Stimulated activated CD4-positive, alpha-beta T cell treated with anti-CD3 and anti-CD28 coated beads, Interleukin-15, amount 100 ng/mL, for 24 hours (primary cell): Measurements from ENCODE around the gene PIK3R1.
A peak's percentile ranks its signal among the peaks of the same experiment; 100 is the strongest.

Experiments
- DNase-seq: peaks from one replicate; pipeline ENCODE4 v3.0.0-alpha.2; 2020

The PIK3R1 gene

DNA sequence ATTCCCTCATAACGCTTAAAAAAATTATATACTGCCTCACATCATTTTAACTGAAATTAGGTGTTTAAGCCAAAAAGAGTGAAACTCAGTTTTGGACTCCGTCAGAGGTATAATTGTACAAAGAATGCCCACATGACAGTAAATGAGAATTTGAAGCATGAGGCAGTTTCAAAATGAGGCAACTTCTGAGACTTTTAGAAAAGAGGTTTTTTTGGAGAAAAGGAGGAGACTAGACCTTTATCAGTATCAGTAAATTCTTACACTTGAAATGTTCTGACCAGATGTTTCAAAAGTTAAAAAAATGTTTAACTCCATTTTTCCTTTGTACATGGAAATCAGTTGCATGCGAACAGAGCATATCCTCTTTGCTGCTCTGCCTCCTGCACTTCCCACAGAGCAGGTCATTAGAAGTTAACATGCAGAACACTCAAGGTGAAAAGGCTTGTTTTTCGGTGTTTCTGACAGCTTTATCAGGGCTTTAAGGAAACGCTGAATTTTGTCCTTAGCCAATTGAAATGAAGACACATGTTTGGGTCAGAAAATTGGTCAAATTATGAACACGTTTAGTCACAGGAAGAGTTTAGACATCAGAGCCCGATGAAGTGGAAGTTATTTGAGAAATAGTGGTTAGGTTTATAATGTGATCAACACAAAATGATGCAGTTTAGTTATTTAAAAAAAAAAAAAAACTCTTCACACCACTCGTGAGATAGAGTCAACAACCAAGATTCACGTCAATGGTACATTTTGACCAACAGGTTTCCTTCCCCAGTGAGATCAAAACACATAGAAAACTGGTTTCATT lies 59.5 kb downstream of the PIK3R1 start:
- no peak for DNase-seq

GRCh38 chr5:68276740-68277139 lies 61.2 kb downstream of the PIK3R1 start:
- no peak for DNase-seq

DNA sequence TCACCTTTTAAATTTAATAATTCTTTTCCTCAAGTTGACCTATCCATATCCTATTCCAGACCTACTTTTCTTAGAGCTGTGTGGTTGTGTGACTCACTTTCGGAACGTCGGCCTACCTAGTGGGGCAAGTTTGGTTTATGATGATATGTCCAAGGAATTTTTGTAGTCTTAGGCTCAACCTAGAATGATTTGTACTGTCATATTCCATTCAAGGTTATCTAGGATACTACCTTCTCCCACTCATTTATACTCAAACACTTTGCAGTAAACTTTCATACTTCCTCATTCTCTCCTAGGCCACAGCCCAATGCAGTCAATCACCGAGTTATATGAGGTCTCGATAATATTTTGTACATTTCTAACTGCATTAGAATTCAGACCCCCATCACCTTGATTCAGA lies 61.9 kb downstream of the PIK3R1 start:
- DNase-seq: no peak

DNA sequence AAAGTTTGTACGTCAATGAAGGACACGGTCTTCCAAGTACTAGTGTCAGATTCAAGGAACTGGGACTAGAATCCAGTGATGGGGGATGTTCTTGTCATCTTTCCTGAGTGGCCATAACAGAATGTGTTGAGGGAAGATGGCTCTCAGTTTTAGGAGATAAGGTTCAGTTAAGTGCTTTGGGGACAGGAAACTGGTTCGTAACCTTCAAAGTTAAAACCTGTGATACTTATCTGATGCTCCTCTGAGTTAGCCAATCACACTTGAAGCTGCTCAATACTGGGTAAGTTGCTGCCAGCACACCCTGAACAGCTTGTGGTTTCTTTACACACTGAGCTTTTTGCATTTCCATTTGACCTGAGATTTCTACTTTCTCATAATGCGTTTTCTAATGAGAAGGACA lies 64.4 kb downstream of the PIK3R1 start:
- peak; percentile 40 for DNase-seq

DNA sequence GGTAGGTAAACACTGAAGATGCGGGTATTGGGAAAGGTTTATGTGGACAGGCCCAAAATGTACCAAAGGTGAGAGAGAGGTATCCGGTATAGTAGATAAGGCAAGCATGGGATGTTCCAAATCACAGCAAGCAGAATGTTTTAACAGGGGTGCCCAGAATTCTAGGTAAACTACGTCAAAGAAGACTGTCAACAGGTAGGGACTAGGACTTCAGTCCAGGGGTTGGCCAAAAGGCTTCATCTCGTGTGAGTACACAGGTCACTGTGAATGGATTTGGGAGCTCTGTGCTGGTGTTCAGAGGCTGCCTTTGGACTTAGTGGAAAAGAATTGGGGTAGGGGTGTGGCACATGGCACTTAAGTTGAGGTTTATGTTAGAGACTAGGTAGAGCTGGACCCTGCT lies 66.4 kb downstream of the PIK3R1 start:
- DNase-seq: no peak

DNA sequence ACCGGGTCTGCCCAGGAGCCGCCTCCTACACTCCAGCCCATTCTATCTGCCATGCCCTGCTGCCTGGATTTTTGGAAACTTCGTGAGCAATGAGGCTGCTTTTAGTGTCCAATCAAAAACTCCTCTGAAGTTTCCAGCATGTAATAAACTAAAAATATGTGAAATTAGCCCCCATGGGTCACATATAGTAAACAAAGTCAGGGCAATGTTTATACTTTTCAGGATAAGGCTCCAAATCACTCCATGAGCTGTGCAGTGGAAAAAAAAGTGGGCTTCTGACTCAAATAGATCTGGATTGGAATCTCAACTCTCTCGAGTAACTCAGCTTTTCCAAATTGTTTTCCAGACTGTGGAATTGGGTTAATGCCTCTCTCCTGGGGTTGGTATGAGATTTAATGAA lies 68.2 kb downstream of the PIK3R1 start:
- no peak for DNase-seq

DNA sequence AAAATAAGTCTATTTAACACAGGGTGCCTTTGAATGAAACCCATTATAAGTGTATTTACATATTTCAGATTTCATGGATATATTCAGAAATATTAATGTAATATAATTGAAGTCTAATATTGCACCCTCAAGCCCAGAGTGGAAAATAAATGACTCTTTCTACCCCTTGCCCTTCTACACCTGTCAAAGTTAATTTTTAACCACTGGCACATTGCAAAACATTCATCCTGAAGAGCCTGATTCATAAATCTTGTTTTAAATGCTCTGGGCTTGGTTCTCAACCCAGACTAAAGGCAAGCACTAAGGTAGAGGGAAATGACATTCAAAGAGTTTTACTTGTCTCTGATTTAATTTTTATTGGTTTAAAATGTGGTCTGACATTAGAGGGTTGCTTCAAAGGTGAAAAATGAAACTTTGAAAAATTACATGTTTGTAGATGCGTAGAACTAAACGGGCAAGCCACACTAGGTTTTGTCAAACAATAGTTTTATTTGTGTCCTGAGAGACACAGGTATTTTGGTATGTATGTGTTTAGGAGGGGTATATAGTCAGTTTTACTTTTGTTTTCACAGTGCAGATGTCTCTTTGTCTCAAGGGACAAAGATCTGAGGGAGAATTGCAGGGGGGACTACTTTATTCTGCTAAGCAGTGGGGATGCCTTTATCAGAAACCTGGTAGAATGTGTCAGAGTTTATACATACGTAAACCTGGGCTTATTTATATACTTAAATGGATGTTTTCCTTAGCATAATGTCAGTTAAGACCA lies 69.7 kb downstream of the PIK3R1 start:
- no peak for DNase-seq

- no peak for DNase-seq
Observed at GRCh38 chr5:68285851-68286611, 70.5 kb downstream of the PIK3R1 start.

DNA sequence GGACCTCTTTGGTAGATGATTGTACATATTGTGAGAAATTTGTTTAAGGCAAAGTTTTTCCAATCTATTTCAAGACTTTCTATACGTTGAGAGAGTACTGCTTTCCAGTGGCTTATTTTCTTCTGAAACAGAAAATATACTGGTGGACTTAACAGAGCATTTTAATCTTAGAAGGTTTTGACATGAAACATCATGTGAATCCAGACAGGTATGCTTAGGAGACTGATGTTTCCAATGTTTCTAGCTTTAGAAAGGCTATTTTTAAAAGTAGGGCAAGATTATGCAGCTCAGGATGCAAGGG lies 71.0 kb downstream of the PIK3R1 start:
- no peak for DNase-seq

DNA sequence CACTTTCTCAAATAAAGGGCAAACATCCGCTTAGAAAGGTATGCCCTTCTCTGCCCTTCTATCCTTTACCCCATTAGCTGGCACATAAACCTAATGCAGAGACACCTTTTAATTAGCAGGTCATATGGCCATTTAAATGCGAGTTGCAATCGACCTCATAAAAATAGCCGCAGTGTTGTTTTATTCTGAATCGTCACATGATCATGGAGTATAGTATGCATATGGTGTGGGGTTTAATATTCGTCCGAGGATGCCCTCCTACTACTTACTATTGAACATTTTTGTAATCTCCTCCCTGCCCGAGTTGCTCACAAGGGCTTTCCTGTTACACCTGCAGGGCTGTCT lies 72.0 kb downstream of the PIK3R1 start:
- DNase-seq: no peak

DNA sequence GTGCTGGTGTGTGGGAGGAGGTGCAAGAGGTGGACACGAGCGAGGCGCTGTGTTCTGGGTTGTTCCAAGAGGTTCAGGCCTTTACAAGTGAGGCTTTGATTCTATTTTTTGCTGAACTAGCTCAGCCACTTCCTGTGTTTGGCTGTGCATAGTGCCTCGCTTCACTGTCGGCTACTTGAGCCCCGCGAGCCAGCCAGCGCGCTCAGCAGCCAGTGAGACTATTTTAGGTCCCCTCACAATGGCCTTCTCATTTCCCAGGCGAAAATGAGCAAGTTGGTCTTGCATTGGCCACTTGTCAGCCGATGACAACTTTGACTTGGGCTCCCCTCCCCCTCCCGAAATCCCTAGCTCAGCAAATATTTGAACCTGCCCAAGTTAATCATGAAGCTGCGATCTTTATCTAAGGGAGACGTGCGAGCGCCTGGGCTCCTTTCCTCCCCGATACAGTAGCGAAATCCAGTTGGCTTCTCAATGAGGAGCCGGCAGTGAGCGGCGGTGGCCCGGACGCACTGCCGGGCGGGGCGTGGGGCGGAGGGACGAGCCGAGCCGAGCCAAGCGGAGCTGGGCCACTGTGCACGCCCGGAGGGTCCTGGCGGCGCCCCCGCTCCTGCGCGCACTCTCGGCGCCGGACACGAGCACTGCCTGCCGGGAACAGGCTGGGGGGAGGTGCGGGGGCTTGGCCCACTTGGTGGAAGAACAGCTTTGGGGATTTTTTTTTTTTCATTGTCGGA lies 72.6 kb downstream of the PIK3R1 start:
- DNase-seq: peak; percentile 56

DNA sequence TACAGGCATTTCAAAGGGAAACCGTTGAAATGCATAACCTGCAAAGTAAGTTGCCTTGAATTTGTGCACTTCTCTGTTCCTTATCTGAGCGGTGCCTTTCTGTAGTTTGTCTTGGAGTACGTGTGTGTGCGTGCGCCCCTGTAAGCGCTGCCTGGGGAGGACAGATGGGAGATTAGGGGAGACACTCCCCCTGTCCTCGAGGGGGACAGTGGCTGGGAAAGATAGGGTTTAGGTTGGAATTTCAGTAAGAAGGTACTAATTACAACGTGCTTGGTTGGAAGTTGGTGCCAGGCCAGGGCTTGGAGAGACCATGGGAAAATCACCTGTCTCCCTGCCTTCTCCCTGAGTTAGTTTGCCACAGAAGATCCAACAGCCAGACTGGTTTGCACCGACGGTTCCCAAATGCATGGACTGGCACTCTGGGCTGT lies 73.2 kb downstream of the PIK3R1 start:
- no peak for DNase-seq

DNA sequence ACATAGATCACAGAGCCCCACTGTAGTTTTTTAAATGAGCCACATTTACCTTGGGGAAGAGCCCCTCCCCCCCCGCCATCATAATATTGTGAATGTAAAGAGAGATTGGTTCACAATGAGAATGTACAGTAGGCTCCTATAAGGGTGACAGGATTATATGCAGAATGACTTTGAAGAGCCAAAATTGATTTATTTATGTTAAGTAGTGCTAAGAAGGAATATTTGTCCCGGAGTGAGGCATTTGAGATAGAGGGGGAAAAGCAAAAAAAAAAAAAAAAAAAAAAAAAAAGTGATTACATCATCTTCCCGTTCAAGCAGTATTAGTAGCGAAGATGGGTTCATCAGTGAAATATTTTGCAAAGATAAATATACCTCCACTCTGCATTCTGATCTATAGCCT lies 73.9 kb downstream of the PIK3R1 start:
- no peak for DNase-seq

GRCh38 chr5:68290260-68290674 lies 74.7 kb downstream of the PIK3R1 start:
- DNase-seq: no peak

DNA sequence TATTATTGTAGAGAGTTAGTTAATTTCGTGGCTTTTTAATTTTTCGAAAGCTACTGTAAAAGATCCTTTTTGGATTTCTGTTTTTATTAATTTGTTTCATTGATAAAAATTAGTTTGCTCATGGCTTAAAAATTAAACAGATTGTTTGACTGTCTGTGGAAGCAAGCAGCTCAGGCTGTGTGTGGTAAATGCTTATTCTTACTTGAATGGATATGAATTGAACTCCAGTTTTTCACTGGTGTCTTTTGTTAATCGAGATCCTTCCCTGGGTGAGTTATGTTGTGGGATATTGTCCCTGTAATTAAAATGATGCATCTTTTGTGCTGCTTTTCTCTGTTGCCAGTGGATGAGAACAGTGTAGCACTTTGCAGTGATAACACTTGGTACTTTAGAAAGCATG lies 75.3 kb downstream of the PIK3R1 start:
- no peak for DNase-seq

- no peak for DNase-seq
Observed at GRCh38 chr5:68292316-68292715, 76.8 kb downstream of the PIK3R1 start.

DNA sequence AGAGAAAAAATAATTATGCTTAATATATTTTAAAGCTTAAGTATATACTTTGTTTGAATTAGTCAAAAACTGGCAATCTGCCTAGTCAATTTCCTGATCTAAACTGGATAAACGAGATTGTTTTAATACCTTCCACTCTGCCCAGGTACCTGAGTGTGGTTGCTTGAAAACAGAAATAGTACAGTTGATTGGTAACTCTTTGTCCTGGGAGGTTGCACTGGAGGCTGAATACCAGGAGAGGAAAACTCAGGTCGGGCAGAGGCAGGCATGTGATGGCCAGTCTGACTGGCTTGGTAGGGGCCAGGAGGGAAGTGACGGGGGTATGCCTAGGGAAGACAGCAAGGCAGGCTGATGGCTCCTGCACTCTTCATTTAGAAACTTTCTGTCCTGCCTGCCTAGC lies 80.2 kb downstream of the PIK3R1 start:
- no peak for DNase-seq

DNA sequence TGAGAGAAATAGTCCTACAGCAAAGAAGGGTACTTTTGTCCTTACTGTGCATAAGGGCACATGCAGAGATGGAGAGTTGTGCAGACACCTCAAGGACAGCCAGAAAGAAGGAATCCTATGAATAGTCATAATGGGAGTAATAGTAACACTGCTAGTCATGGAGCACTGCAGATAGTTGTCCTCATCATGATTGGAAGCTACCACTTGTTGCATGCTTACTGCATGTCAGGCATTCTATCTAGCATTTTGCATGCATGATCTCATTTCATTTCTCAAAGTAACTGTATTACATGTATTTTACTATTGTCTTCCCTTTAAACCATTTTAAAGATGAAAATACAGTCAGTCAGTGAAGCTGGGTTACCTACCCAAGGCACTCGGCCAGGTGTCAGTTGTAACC lies 81.3 kb downstream of the PIK3R1 start:
- no peak for DNase-seq

GRCh38 chr5:68297656-68298055 lies 82.1 kb downstream of the PIK3R1 start:
- no peak for DNase-seq

- no peak for DNase-seq
Observed at GRCh38 chr5:68298479-68298878, 82.9 kb downstream of the PIK3R1 start.

DNA sequence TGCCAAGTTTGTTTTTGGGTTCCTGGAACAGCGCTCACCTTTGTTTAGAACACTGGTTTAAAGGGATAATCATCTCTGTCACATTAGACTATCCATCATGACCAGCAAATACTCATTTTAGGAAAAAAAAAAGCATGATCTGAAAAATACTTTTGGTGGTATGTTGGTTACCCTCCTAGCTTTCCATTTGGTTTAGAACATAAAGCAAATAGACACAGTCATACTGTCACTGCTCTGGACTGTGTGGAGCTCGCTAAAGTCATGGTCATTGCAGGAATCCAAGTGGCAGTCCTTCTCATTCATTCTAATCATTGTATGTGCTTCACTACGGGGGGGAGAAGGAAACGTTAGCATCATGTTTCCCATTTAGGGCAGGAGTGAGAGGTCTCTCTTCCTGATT lies 83.5 kb downstream of the PIK3R1 start:
- no peak for DNase-seq

DNA sequence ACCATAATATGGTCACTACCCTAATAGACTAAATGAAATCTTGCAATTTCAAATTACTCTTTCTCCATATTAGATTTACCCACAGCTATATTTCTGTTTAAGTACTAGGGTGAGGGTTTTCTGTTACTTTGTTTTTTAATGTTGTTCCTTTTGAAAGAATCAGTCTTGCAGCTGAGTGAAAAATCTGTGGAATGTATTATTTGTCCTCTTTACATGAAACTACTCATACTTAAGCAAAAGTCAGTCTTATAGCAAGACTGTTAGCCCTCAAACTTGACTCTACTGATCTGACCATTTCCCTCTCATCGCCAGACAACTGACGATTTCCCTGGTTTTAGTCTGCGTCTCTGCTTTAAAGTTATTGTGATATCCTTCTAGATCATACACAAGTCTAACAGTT lies 84.0 kb downstream of the PIK3R1 start:
- no peak for DNase-seq

DNA sequence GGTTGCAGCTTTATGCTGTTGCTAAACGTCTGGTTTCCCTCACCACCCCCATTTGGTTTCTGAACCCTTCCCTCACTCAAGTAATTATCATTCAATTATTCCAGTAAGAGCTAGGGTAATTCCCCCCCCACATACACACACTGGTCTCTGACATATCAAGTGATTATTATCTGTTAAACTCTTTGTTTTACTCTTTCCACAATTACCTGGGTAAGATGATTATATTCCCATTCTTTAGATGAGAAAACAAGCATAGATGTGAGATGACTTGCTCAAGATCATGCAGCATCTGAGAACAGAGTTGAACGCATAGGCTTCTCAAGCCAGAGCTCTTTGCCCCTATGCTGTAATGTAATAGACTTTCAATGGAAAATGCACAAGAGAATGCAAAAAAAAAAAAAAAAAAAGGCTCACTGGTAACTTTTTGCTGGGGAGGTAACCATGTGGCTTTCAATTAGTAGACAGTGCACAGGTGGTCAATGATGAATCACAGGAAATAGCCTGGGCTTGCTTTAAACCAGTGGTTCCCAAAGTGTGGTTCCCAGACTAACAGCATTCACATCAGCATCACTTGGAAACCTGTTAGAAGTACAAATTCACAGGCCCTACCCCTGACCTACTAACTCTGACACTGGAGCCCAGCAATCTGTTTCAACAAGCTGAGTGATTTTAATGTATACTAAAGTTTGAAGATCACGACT lies 87.6 kb downstream of the PIK3R1 start:
- DNase-seq: peak; percentile 37
